ENCODE data around the gene SEC22C. TPM values are rescaled to one million over a fixed set of nuclear protein-coding genes. Genes with fewer than 3 reads are reported as not detected.

SEC22C gene
- 70.3 and 82.6 TPM in 2 replicates for total RNA-seq

GRCh38 chr3:42581709-42582473 lies at the start of gene SEC22C:
Gene SEC22C (minus strand): TSS chr3:42581967. CDS start chr3:42569046, 12,921 bp downstream.

DNA sequence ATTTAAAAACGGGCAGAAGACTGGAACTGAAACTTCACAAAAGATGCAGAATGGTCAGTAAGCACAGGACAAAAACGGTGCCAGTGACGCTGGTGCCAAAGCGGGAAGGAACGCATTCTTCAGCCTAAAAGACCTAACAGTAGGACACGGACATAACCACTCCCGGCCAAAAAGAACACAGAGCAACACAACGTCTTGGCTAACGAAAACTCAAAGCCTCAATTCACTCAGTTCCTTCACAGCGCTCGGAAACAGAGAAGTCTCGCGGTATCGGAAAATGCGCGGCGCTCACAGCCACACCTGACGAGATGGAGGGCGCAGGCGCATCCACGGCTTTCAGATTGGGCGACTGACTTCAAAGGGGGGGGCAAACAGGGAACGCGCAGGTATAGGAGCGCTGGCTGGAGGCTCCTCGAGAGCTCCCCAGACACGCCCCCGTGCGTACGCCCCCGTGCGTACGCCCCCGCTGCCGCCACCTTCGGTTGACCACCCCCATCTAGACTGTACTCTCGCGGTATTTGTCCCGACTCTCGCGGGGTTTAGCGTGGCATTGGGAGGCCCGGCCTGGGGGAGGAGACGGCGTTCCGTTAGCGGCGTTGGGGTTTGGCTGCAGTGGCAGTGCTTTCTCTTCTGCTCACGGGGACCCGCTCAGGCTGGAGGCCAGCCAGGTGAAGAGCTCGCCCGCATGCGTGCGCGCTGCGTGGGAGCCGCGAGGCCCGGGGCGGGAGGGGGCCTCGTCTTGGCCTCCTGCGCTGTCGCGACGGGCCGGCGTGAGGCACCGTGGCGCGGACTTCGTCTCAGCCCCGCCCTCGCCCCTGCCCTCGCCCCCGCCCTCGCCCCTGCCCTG lies 18.6 kb upstream of the SEC22C start, which contains the start of gene NKTR:
Gene NKTR (plus strand): TSS at position 576 of the 847 bp plus-strand sequence. CDS start 321 bp downstream, outside the sequence.

GRCh38 chr3:42502429-42503250 lies 79.1 kb downstream of the SEC22C start, which contains the start of gene VIPR1:
Gene VIPR1 (plus strand): TSS chr3:42502643. CDS start chr3:42502736, 93 bp downstream.

Other genes with a start within 250 kb of the SEC22C start
- gene LYZL4, start 171.4 kb downstream of the SEC22C start, total RNA-seq: not detected in 2 replicates
- 0.29 TPM in 1 of 2 replicates, not detected in the other for gene VIPR1, start 79.3 kb downstream of the SEC22C start, total RNA-seq
- gene SS18L2, start 8.9 kb upstream of the SEC22C start, total RNA-seq: 12.1 and 24.0 TPM in 2 replicates
- 37.5 and 85.2 TPM in 2 replicates for gene NKTR, start 18.7 kb upstream of the SEC22C start, total RNA-seq
- 24.1 and 59.7 TPM in 2 replicates for gene ZBTB47, start 71.7 kb upstream of the SEC22C start, total RNA-seq
- gene KLHL40, start 103.6 kb upstream of the SEC22C start, total RNA-seq: not detected in 2 replicates
- not detected in 2 replicates for gene HHATL, start 120.8 kb upstream of the SEC22C start, total RNA-seq
- gene CCDC13, start 191.3 kb upstream of the SEC22C start, total RNA-seq: 0.29 and 1.2 TPM in 2 replicates
- 125 and 203 TPM in 2 replicates for gene HIGD1A, start 222.5 kb upstream of the SEC22C start, total RNA-seq
- 0.15 and 0.17 TPM in 2 replicates for gene ACKR2, start 227.5 kb upstream of the SEC22C start, total RNA-seq

Measured in smooth muscle cell of trachea (primary cell).